Stimulated activated CD8-positive, alpha-beta memory T cell treated with anti-CD3 and anti-CD28 coated beads, Interleukin-4, amount 100 ng/mL, for 1 hour (primary cell): ENCODE results near the gene SP3.

Source experiments
- DNase-seq, 2 donors: peaks; one replicate each; pipeline ENCODE4 v3.0.0-alpha.2; 2020; ENCODE audit warnings: low read depth in 2 of 2, low spot score in 1 of 2

Gene SP3

GRCh38 chr2:173943738-173944137, 21.4 kb downstream of the SP3 start:
- DNase-seq: no peak

GRCh38 chr2:173942861-173943523, 22.2 kb downstream of the SP3 start:
- DNase-seq: no peak

GRCh38 chr2:173941567-173941966, 23.6 kb downstream of the SP3 start:
- DNase-seq: no peak

GRCh38 chr2:173940208-173941020, 24.8 kb downstream of the SP3 start:
- no peak for DNase-seq

GRCh38 chr2:173938700-173939384, 26.3 kb downstream of the SP3 start:
- DNase-seq: no peak

- DNase-seq: no peak
Observed at GRCh38 chr2:173935305-173935704, 29.9 kb downstream of the SP3 start.

GRCh38 chr2:173934895-173935294, 30.3 kb downstream of the SP3 start:
- no peak for DNase-seq

- no peak for DNase-seq
Observed at GRCh38 chr2:173931751-173932150, 33.4 kb downstream of the SP3 start.

- no peak for DNase-seq
Observed at GRCh38 chr2:173929441-173929840, 35.7 kb downstream of the SP3 start.

GRCh38 chr2:173926875-173927274, 38.3 kb downstream of the SP3 start:
- DNase-seq: no peak

- no peak for DNase-seq
Observed at GRCh38 chr2:173924285-173924684, 40.9 kb downstream of the SP3 start.

GRCh38 chr2:173922760-173923159, 42.4 kb downstream of the SP3 start:
- no peak for DNase-seq

GRCh38 chr2:173922068-173922467, 43.1 kb downstream of the SP3 start:
- DNase-seq: no peak

- DNase-seq: no peak
Observed at GRCh38 chr2:173914055-173914927, 50.9 kb downstream of the SP3 start.

- DNase-seq: no peak
Observed at GRCh38 chr2:173909846-173910245, 55.3 kb downstream of the SP3 start.

GRCh38 chr2:173906626-173907025, 58.5 kb downstream of the SP3 start:
- no peak for DNase-seq

- DNase-seq: no peak
Observed at GRCh38 chr2:173903601-173904394, 61.4 kb downstream of the SP3 start.

- DNase-seq: no peak
Observed at GRCh38 chr2:173898996-173899395, 66.2 kb downstream of the SP3 start.

GRCh38 chr2:173898178-173898668, 67.0 kb downstream of the SP3 start:
- DNase-seq: no peak

GRCh38 chr2:173896755-173897154, 68.4 kb downstream of the SP3 start:
- DNase-seq: no peak
